ENCODE data around the gene TEKT1. TPM values are rescaled to one million over a fixed set of nuclear protein-coding genes. Genes with fewer than 3 reads are reported as not detected.
"Not testable (repeated sequence)": the region's sequence is repeated elsewhere in the genome, so short reads cannot be mapped to it uniquely, and the experiment has no call there.

The TEKT1 gene
- total RNA-seq (10 to 100 TPM in 1 of 2 donors, 1 to 10 TPM in 1; 7.0 to 15.6 TPM), polyA plus RNA-seq (ENCODE audit: insufficient read depth, low read depth, low replicate concordance) (61.3 TPM)
- long read RNA-seq, donor 1, partial matches to known transcripts: 0 of 1 reads
- long read RNA-seq, donor 1, other reads (novel, unspliced or antisense): 0 of 1 reads
- long read RNA-seq, donor 2: 0 reads

GRCh38 chr17:6831661-6832263 is at the start of gene TEKT1:
Gene TEKT1 (minus strand): TSS chr17:6831729. CDS start chr17:6830376, 1,353 bp downstream.
- Histone ChIP-seq H3K4me3 (peak within 1 kb of the TSS; percentile 27 to 33), H3K36me3 (ENCODE audit: low read depth, missing control alignments) (no peaks in the 10 kb centered on the region), H3K4me1 (no peaks in the 10 kb centered on the region), H3K9me3 (no peaks in the 10 kb centered on the region), H3K27me3 (no peaks in the 10 kb centered on the region), H3K27ac (no peak within 1 kb of the TSS)
- DNase-seq: peak; percentile 90
- TF ChIP-seq CTCF (IDR thresholded peaks at IDR 0.05): no peak
- no peak for TF ChIP-seq POLR2A (IDR thresholded peaks at IDR 0.05)
- 2 to 3% methylated on average over 33 to 34 of the region's 35 CpGs for WGBS, 2 donors
- intact Hi-C loops (cut with DNase I; ENCODE audit: low total_unique reads): no loop called here

GRCh38 chr17:6879221-6879975 is 47.9 kb upstream of the TEKT1 start:
- H3K9me3 ChIP-seq; H3K36me3 ChIP-seq (ENCODE audit: low read depth, missing control alignments); H3K27ac ChIP-seq; H3K4me1 ChIP-seq; H3K27me3 ChIP-seq; DNase-seq; intact Hi-C loops (cut with DNase I; ENCODE audit: low total_unique reads); H3K4me3 ChIP-seq: not testable (repeated sequence)
- 75 to 79% methylated on average over 10 of the region's 10 CpGs for WGBS, 2 donors

- intact Hi-C loops (cut with DNase I; ENCODE audit: low total_unique reads); H3K9me3 ChIP-seq; DNase-seq; H3K4me3 ChIP-seq; H3K27me3 ChIP-seq; H3K36me3 ChIP-seq (ENCODE audit: low read depth, missing control alignments); H3K4me1 ChIP-seq; H3K27ac ChIP-seq: not testable (repeated sequence)
- 87 to 89% methylated on average over 4 of the region's 4 CpGs for WGBS, 2 donors
Observed at GRCh38 chr17:6875276-6875675, 43.7 kb upstream of the TEKT1 start.

- Histone ChIP-seq H3K27me3 (no peaks in the 10 kb centered on the region), H3K9me3 (no peaks in the 10 kb centered on the region), H3K36me3 (ENCODE audit: low read depth, missing control alignments) (no peaks in the 10 kb centered on the region), H3K27ac (no peak overlapping the region), H3K4me3 (no peak overlapping the region), H3K4me1 (no peaks in the 10 kb centered on the region)
- TF ChIP-seq CTCF (IDR thresholded peaks at IDR 0.05): no peak
- TF ChIP-seq POLR2A (IDR thresholded peaks at IDR 0.05): no peak
- WGBS, 2 donors: 82 to 95% methylated on average over 3 of the region's 3 CpGs
- DNase-seq: no peak
- intact Hi-C loops (cut with DNase I; ENCODE audit: low total_unique reads): no loop called here
Observed at GRCh38 chr17:6872936-6873335, 41.4 kb upstream of the TEKT1 start.

GRCh38 chr17:6870841-6871240 is 39.3 kb upstream of the TEKT1 start:
- H3K4me1 ChIP-seq: no peaks in the 10 kb centered on the region
- H3K9me3 ChIP-seq: no peaks in the 10 kb centered on the region
- intact Hi-C loops (cut with DNase I; ENCODE audit: low total_unique reads): no loop called here
- no peak overlapping the region for H3K27ac ChIP-seq
- no peaks in the 10 kb centered on the region for H3K36me3 ChIP-seq (ENCODE audit: low read depth, missing control alignments)
- WGBS, 2 donors: 45 to 46% methylated on average over 1 of the region's 1 CpG
- no peak for DNase-seq
- H3K4me3 ChIP-seq: no peak overlapping the region
- H3K27me3 ChIP-seq: no peaks in the 10 kb centered on the region
- TF ChIP-seq CTCF (IDR thresholded peaks at IDR 0.05) (no peak), POLR2A (IDR thresholded peaks at IDR 0.05) (no peak)

Data from testis (tissue), 5 donors.